AG09309 (cell line): Measurements from ENCODE around the gene PGM1.
A peak's percentile ranks its signal among the peaks of the same experiment; 100 is the strongest.

Experiments
- DNase-seq: peaks from one replicate; pipeline ENCODE4 v3.0.0-alpha.2; 2010; ENCODE audit warnings: low read depth
- H3K4me3 ChIP-seq: 2 replicates; pipeline ENCODE4 v1.5.1; 2011; ENCODE audit warnings: mild to moderate bottlenecking, low read depth, low read length, moderate library complexity; ENCODE audit not compliant: control insufficient read depth
- CTCF ChIP-seq: IDR thresholded peaks from 2 replicates; pipeline ENCODE4 v1.5.1; 2011; ENCODE audit warnings: mild to moderate bottlenecking, low read depth, low read length, inconsistent platforms; ENCODE audit not compliant: insufficient read depth, control insufficient read depth; ENCODE audit errors: missing control alignments

Gene PGM1

GRCh38 chr1:63682936-63683335, 89.7 kb downstream of the PGM1 start:
- TF ChIP-seq CTCF: no peak
- H3K4me3 ChIP-seq: no peak overlapping the region
- DNase-seq: no peak

GRCh38 chr1:63683759-63684158, 90.5 kb downstream of the PGM1 start:
- TF ChIP-seq CTCF: no peak
- no peak overlapping the region for H3K4me3 ChIP-seq
- DNase-seq: no peak

- no peak overlapping the region for H3K4me3 ChIP-seq
- DNase-seq: no peak
- TF ChIP-seq CTCF: no peak
These were observed 93.5 kb downstream of the PGM1 start for GRCh38 chr1:63686696-63687095.

GRCh38 chr1:63688302-63688890, 95.2 kb downstream of the PGM1 start:
- DNase-seq: peak; percentile 55
- TF ChIP-seq CTCF: no peak
- H3K4me3 ChIP-seq: no peak overlapping the region

GRCh38 chr1:63690966-63691700, 97.9 kb downstream of the PGM1 start:
- no peak for DNase-seq
- no peak for TF ChIP-seq CTCF
- H3K4me3 ChIP-seq: no peak overlapping the region

GRCh38 chr1:63691701-63692425, 98.7 kb downstream of the PGM1 start:
- H3K4me3 ChIP-seq: no peak overlapping the region
- TF ChIP-seq CTCF: peak; percentile 79
- peak; percentile 94 for DNase-seq
